ENCODE results near the gene NMNAT3. TPM values are rescaled to one million over a fixed set of nuclear protein-coding genes. Genes with fewer than 3 reads are reported as not detected.

The NMNAT3 gene
- total and polyA plus RNA-seq, 2 experiments from 2014 or later: 8.3 to 9.2 TPM

- DNase-seq (ENCODE audit: low spot score) (peak; percentile 87), ATAC-seq (peak; percentile 91)
- H3K4me3 ChIP-seq: no peak overlapping the region
- Mint-ChIP-seq H3K4me3 (no peak overlapping the region), H3K27ac (no peak overlapping the region), H3K27me3 (ENCODE audit: insufficient read depth, low read depth, poor library complexity) (no peaks in the 10 kb centered on the region), H3K9me3 (no peaks in the 10 kb centered on the region), H3K4me1 (peaks cover 13% of the 10 kb centered on the region), H3K36me3 (ENCODE audit: low read depth) (no peaks in the 10 kb centered on the region)
- H3K27ac ChIP-seq (ENCODE audit: low read depth): no peak overlapping the region
- H3K4me2 ChIP-seq: no peak overlapping the region
- no peaks in the 10 kb centered on the region for H3K79me2 ChIP-seq (replicated peaks; ENCODE audit: insufficient read depth)
- no peaks in the 10 kb centered on the region for H3K36me3 ChIP-seq (ENCODE audit: insufficient read depth)
- no peaks in the 10 kb centered on the region for H3F3A ChIP-seq (replicated peaks; ENCODE audit: low read depth)
- H4K20me1 ChIP-seq (replicated peaks; ENCODE audit: insufficient read depth): no peaks in the 10 kb centered on the region
- H3K4me1 ChIP-seq (ENCODE audit: insufficient read depth): peaks cover 14% of the 10 kb centered on the region; the same call in 1 of the 2 replicates
- TF ChIP-seq, protein P1, sequence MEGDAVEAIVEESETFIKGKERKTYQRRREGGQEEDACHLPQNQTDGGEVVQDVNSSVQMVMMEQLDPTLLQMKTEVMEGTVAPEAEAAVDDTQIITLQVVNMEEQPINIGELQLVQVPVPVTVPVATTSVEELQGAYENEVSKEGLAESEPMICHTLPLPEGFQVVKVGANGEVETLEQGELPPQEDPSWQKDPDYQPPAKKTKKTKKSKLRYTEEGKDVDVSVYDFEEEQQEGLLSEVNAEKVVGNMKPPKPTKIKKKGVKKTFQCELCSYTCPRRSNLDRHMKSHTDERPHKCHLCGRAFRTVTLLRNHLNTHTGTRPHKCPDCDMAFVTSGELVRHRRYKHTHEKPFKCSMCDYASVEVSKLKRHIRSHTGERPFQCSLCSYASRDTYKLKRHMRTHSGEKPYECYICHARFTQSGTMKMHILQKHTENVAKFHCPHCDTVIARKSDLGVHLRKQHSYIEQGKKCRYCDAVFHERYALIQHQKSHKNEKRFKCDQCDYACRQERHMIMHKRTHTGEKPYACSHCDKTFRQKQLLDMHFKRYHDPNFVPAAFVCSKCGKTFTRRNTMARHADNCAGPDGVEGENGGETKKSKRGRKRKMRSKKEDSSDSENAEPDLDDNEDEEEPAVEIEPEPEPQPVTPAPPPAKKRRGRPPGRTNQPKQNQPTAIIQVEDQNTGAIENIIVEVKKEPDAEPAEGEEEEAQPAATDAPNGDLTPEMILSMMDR (conservative IDR thresholded peaks at IDR 0.05; ENCODE audit: low read depth in 2 of 2): peak; percentile 69 to 94
- TF ChIP-seq CREB1 (CRISPR knock-in tag; IDR thresholded peaks at IDR 0.05; ENCODE audit: low read depth) (0 out of 2 replicates have a peak, but pooled peaks have one; percentile 20), ZNF462 (CRISPR knock-in tag; IDR thresholded peaks at IDR 0.05) (no peak), EZH2phosphoT487 (IDR thresholded peaks at IDR 0.05; ENCODE audit: unreplicated experiment) (no peak), ETS1 (IDR thresholded peaks at IDR 0.05) (no peak)
- TF ChIP-seq, protein P2, sequence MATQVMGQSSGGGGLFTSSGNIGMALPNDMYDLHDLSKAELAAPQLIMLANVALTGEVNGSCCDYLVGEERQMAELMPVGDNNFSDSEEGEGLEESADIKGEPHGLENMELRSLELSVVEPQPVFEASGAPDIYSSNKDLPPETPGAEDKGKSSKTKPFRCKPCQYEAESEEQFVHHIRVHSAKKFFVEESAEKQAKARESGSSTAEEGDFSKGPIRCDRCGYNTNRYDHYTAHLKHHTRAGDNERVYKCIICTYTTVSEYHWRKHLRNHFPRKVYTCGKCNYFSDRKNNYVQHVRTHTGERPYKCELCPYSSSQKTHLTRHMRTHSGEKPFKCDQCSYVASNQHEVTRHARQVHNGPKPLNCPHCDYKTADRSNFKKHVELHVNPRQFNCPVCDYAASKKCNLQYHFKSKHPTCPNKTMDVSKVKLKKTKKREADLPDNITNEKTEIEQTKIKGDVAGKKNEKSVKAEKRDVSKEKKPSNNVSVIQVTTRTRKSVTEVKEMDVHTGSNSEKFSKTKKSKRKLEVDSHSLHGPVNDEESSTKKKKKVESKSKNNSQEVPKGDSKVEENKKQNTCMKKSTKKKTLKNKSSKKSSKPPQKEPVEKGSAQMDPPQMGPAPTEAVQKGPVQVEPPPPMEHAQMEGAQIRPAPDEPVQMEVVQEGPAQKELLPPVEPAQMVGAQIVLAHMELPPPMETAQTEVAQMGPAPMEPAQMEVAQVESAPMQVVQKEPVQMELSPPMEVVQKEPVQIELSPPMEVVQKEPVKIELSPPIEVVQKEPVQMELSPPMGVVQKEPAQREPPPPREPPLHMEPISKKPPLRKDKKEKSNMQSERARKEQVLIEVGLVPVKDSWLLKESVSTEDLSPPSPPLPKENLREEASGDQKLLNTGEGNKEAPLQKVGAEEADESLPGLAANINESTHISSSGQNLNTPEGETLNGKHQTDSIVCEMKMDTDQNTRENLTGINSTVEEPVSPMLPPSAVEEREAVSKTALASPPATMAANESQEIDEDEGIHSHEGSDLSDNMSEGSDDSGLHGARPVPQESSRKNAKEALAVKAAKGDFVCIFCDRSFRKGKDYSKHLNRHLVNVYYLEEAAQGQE (IDR thresholded peaks at IDR 0.05; ENCODE audit: unreplicated experiment): no peak
- no peaks in the 10 kb centered on the region for H3K27me3 ChIP-seq (ENCODE audit: insufficient read depth)
- H2AFZ ChIP-seq: no peak overlapping the region
- H3K9me2 ChIP-seq (ENCODE audit: insufficient read depth): no peaks in the 10 kb centered on the region
Observed at GRCh38 chr3:139561959-139562676, 115.7 kb downstream of the NMNAT3 start.

All from GM23338 (cell line).